NCI-H82 treated with DMSO at 0.1 percent for 48 hours (cell line): ENCODE measurements around the gene UST.

ENCODE experiments used
- DNase-seq: peaks from one replicate; lab custom pipeline; 2025; ENCODE audit not compliant: unreplicated experiment; lab: John Stamatoyannopoulos, UW

UST gene

DNA sequence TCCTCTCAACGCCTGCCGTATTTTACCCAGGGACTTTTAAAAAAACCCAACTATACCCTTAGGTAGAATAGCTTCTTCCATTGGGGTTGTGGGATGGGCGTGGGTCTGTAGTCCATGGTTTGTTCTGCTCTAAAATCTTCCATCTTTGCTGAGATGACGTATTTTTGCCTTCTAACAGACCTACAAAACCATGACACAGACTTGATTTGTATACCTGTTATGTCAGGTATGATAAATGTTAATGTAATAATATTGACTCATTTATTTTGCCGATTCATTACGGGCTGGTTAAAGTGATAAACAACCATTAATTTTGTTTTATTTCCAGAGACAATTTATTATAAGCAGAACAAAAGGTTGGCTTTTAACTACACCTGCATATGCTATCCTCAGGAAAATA is 48.7 kb downstream of the UST start:
- no peak for DNase-seq

DNA sequence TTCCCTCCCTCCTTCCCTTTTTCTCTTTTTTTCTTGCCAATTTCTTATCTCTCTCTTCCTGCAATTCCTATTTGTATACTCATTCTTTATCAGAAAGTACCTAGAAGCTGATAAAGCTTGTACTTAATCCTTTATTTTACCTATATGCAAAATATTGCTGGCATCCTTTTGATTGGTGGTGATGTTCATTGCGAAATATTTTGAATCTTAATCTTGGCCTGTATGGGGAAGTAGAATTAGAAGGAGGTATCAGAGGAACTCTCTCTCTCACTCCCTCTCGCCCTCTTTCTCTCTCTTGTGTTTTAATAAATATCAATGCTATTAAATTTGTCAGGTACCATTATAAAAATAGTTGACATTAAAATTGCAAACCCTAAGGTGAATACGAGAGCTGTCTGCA is 52.8 kb downstream of the UST start:
- DNase-seq: no peak

DNA sequence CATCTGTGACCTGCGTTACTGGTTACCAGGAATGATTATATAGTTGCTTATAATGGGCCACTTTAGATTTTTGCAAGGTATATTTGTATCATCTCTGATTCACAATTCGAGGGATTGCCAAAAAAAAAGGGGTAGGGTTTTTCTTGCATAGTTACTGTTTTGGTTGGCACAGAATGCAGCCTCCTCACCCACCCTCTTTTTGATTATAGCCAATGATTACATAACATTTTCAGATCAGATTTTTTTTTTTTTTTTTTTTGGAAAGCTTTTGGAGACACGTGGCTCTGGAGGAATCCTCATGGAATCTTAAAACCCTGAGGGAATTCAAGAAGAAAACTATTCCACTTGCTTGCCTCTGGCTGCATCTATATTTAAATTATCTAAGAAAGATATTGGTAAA is 53.7 kb downstream of the UST start:
- DNase-seq: no peak

DNA sequence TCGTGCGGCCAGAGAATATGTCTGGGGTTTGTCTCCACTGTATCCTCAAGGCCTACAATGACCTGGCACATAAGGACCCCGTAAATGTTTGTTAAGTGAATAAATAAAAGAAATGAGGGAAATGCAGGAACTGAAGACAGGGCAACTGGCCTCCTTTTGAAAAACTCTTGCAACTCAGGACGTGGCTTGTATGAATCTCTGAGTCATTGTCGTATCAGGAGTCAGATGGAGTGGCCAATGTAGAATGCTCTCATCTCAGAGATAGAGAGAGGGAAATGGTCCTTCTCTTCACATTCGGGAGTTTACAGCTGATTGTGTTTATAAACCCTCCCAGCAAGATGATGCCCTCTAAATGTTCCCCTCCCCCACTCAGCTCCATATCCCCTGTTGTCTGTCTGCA is 57.1 kb downstream of the UST start:
- DNase-seq: no peak

DNA sequence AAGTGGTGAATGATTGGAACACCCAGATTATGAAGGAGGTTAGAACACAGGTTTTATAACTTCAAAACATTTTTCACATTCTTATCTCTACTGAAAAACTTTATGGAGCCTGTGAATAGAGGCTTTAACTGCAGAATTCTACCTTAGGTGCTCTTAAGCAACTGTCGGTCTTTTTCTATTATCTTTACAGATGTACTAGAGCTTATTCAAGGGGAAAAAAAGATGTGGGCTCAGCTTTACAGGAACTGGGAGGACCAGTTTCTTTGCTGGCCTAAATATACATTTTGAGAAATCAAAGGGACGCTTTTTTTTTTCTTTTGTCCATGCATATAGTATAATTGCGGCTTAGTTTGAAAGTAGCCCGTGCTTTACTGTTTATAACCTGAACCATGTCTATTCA is 58.9 kb downstream of the UST start:
- DNase-seq: no peak

DNA sequence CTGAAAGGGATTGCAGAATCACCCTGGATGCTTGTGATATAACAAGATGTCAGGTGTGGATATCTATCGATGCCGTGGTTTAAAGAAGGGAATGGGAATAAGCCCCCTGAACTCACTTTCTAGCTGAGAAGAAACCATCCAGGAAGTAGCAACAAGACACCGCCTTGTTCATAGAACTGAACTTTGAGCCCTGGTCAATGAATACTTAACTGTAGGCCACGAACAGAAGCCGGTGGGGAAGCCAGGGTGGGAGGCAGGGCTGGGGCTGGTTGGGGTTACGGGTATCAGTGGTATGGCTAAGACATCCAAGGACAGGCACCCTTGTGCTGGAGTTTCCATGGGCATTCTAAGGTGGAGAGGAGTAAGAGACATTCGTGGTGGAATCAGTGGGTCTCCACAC is 61.0 kb downstream of the UST start:
- no peak for DNase-seq

DNA sequence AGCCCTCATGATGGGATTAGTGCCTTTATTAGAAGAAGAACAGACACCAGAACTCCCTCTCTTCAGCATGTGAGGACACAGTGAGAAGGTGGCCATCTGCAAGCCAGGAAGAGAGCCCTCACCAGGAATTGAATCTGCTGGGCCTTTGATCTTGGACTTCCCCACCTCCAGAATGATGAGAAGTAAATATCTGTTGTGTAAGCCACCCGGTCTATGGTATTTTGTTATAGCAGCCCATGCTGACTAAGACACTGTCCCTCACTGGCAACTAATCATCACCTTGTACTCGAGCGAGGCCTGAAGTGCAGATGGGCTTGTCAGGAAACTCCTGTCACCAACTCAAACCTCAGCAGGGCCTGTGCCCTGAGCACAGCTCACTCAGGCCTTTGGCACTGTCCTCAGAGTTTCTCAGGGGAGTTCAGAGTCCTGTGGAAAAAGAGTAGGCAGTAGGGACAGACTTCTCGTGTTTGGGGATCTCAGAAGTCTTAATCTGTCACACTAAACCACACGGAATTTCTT is 62.0 kb downstream of the UST start:
- no peak for DNase-seq

DNA sequence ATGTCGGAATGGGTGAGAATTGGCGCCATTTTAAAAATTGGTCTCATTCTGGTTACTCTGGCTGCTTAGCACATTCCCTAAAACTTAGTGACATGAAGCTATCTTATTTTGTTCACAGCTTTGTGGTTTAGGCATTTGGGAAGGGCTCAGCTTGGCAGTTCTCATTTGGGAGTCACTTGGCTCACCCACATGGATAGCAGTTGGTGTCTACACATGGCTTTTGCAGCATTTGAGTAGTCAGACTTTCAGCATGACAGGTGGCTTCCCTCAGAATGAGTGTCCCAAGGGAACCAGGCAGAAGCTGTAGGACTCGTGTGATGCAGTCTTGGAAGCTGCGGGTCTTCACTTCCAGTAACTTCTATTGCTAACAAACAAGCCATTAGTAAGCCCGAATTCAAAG is 64.6 kb downstream of the UST start:
- no peak for DNase-seq

DNA sequence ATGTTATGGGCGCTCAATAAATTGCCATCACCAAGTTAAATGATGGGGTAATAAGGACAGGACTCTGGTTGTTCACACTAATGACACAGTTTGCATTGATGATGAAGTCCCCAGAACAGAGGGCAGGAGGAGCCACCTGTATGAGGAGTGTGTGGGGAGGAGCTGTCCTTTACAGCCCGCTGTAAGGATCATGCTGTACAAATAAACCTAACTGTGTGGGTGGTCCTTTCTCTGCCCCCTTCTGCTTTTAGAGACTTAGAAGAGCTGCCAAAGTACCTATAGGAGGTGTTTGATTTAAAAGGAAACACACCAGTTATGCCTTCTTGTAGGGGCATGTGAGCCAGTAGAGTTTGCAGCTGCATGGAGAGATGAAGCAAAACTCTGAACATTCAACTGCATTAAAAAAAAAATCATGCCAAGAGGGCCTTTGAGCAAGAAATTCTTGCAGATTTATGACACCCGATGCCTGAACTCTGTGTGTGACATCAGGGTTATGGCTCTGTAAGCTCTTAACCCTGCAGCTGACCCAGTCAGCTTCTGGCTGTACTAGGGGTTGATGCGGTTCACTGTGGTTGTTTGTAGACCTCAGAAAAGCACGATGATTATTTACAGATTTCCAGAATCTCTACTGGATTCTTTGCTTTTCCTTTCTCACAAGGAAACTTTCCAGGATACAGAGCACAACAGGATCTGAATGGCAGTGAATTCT is 67.4 kb downstream of the UST start:
- no peak for DNase-seq

DNA sequence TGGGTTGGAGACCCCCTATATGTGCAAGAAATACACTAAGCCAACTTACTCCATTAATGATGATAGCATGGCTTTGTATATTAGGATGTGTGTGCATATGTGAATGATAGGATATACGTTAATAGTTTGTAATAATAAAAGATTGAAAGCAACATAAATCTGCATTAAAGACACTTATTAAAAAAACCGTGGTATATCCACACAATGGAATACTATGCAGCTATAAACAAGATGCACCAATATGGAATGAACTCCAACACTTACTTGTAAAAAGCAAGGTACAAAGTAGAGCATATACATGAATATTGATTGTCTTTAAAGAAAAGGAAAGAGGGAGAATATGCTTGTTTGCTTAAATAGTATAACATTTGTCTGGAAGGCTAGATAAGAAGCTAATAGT is 68.0 kb downstream of the UST start:
- no peak for DNase-seq

DNA sequence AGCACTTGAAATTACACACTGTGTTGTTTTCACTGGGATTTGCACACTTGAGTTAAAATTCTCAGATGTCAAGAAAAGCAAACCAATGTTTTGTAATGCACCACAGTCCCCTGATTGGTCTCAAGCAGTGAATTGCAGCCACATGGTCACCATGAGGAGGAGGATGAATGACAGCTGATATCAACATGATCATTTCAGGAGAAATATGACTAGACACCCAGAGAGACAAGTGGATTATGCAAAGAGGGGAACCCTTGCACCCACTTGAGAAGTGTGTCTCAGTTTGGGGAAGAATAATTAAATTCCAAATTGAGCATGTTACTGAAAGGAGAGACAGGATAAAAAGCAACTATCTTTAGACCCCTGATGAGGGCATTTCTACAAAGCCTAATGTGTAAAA is 69.3 kb downstream of the UST start:
- no peak for DNase-seq

DNA sequence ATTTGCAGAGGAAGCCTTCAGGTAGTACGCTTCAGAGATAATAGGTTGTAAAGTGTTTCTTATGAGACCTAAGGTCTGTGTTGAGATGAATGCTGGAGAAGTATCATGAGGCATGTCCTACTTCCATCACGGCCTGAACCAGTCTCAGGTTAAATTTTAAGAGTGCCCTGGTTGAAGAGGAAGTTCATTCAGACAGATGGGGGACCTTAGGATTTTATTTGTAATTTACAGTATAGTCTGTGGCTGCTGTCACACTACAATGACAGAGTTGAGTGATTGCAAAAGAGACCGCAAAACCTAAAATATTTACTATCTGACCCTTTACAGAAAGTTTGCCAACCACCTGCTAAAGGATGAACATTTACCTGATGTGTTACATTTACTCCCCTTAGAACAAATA is 70.9 kb downstream of the UST start:
- DNase-seq: no peak

DNA sequence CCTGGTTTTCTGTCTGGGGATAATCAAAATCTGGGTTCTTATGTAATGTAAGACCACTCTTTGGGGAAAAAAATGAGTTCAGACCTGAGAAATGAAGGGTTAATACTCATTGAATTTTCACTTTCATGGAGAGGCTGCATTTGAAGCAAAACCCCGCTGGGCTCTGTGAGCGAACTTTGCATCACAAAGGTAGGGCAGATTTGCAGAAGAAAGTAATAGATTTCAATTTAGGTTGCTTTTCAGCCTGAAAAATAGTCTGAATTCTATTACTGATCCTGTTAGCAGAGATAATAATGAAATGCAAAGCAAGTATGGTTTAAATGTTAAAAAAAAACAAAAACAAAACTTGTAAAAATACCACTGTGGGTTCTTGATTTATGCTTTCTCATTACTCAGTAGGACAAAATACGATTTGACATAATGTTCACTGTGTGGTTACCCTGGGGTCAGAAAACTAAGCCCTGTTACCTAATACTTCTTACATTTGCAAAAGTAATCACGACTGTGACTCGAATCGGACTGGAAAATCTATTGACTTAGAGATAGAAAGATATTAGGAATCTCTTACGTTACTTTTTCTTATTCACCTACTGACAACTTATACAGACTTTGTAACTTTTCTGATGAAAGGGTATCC is 72.2 kb downstream of the UST start:
- no peak for DNase-seq

DNA sequence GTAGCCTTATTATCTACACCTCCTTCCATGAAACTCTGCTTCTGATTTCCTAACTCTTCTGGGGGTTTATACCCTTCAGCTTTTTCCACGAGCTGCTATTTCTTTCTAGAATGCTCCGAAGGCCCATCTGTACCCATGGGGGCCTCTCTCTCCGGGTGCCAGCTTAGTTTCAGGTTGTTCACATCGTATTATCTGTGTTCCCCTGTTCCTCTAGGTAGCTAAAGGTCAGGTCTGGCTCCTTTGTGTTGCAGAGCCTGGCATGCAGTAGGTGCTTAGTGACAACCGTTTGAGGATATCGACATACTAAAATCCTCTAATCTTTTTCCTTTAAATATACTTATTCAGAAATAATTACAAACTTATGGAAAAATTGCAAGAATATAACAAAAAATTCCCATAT is 73.0 kb downstream of the UST start:
- no peak for DNase-seq

DNA sequence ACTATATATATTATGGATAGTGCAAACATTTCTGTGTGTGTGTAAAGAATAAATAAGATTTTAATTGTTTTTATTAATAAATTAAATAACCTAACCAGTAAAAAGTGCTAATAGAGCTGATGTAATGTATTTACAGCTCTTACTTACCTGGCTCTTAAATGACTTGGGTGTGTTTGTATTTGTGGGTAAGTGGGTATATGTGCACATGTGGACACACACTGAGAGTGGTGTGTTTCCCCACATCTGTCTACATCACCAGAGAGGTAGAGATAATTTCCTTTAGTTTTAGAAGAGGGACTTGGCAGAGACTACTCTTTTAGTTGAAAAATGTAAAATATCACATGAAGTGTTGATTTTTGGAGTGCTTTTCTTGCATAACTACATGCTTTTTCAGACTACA is 76.0 kb downstream of the UST start:
- DNase-seq: no peak

DNA sequence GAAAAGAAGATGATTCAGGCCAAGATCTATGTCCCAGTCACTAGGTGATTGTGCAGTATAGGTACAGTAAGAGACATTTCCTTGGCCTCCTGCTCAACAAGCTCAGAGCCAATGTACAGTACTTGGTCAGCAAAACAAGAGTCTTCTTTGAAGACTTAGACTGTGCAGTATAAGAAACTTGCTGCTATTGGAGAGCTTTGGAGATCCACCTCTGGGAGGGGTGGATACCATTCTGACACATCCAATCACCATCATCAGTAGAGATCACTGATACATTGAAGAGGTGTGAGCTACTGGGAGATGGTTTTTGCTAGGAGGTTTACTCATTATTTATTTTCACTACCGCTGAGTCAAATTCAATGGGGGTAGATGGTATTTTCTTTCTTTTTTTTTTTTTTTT is 77.5 kb downstream of the UST start:
- DNase-seq: no peak

DNA sequence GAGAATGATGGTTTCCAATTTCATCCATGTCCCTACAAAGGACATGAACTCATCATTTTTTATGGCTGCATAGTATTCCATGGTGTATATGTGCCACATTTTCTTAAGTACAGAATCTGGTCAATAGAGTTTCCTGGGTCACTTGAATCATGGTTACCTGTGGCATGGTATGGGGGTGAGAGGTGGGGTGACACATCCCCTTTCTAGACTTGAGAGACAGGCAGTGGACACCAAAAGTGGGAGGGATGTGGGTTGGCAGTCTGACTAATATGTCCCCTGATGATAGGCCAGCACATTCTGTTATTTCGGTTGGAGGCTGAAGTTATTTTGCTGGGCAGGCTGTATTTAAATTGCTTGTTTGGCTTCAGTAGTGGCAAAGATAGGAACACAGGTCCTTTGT is 78.1 kb downstream of the UST start:
- DNase-seq: no peak

DNA sequence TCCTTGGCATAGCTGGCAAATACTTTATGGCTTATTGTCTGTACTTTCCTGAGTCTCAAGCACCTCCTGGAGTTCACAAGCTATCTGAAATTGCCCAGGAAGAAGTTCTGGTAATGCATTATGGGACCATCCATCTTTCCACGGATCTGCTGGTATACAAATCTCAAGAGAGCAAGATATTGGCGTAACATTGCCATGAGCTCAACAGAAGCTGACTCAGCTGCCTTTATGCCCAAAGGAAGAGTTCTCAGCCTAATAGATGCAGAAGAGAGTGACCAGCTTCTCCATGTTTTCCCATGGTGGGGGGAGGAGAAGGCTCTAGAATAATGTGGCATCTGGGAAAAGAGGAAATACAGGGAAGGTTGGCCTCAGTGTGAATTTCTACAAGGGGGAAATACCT is 78.7 kb downstream of the UST start:
- DNase-seq: no peak

DNA sequence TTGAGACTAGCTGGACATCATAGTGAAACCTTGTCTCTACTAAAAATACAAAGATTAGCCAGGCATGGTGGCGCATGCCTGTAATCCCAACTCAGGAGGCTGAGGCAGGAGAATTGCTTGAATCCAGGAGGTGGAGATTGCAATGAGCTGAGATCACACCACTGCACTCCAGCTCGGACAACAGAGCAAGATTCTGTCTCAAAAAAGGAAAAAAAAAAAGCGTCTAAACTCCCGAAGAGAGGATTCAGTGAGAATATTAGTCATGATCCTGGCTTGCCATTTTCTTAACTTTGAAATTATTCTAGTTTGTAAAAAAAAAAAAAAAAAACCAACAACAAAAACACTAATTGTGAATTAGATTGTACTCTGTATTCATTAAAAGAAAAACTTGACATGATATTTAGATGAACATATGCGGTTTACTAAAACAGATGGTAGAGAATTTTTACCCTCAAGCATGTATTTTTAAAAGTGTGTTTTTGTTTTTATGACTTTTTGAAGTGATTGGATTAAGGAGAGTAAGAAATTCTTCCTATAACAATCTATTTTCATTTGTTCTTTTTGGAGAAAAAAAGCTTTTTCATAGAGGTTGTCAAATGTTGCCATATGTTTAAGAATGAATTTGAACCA is 80.7 kb downstream of the UST start:
- no peak for DNase-seq

DNA sequence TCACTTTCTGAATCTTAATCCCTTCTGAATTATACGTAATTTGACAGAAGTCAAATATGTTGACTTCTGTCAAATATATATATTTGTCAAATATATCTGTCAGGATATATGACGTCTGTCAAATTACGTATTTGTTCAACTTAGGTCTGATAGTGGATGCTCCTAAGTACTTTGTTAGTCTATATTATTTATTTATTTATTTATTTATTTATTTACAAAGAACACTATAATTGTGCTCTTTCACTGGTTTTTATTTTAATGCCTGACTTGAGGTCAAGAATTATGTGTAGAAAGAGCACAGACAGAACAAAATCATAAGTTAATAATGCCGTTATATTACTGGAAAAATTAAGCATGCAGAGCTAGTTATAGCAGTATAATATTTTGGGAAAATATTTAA is 81.2 kb downstream of the UST start:
- DNase-seq: no peak

DNA sequence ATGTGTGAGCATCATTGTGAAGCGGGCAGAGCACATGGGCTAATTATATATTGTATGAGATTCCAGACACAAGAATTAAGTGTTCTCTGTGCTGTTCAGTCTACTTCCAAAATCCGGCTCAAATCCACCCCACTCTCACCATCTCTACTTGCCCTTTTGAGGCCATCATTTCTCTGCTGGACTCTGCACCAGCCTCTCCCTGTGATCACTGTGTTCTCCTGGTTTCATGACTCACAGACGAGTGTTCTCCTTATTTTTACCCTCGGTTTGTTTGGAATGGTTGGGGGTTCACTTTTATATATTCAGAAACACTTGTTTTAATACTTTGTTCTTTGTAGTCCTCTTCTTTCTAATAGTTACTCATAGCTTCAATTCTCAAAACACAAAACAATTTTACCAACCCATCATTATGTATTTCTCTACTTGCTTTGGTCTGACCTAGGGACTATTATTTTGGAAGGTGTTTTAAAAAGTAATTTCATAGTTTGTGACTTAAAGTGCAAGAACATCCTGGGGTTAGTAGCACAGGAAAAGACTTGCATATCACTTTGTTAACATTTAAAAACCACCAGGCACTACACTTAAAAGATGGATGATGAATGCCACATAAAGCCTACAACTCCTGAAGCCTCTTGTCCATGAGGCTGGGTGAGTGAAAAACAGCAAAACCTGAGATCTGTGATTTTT is 82.7 kb downstream of the UST start:
- DNase-seq: no peak

DNA sequence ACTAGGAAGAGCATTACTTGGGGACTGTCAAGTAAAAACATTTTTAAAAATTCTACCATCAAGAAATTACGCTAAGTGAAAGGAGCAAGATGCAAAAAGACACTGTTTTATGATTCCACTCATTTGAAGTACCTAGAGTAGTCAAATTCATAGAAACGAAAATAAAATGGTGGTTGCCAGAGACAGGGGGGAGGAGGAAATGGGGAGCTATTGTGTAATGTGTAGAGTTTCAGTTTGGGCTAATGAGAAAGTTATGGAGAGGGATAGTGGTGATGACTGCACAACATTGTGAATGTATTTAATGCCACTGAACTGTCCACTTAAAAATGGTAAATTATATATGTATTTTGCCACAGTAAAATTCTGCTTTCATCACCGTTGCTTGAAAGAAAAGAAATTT is 83.8 kb downstream of the UST start:
- DNase-seq: no peak
